Loucy (cell line): ENCODE measurements around the gene SP140L.

Source experiments
- H2AFZ ChIP-seq: fragments of 200-600 bp; sonication (generic); 2 replicates; pipeline ENCODE4 v1.6.0; 2016; ENCODE audit warnings: antibody characterized with exemption, mild to moderate bottlenecking, low read length, moderate library complexity
- H3F3A ChIP-seq: fragments of 200-600 bp; 2 replicates; pipeline ENCODE4 v1.6.0; 2016; ENCODE audit warnings: antibody characterized with exemption, low read depth, mild to moderate bottlenecking
- H3K27me3 ChIP-seq: fragments of 200-600 bp; sonication (generic); 2 replicates; pipeline ENCODE4 v1.6.1; 2014; ENCODE audit warnings: low read length, mild to moderate bottlenecking; ENCODE audit not compliant: insufficient read depth, poor library complexity, severe bottlenecking
- H3K36me3 ChIP-seq: fragments of 200-600 bp; sonication (generic); 2 replicates; pipeline ENCODE4 v1.6.1; 2016; ENCODE audit warnings: low read length; ENCODE audit not compliant: insufficient read depth
- H3K4me1 ChIP-seq: fragments of 200-600 bp; sonication (generic); 2 replicates; pipeline ENCODE4 v1.5.1; 2014; ENCODE audit warnings: low read length, mild to moderate bottlenecking; ENCODE audit not compliant: insufficient read depth, poor library complexity, severe bottlenecking
- H3K4me2 ChIP-seq: fragments of 200-600 bp; sonication (generic); 2 replicates; pipeline ENCODE4 v1.6.0; 2014; ENCODE audit warnings: antibody characterized with exemption, low read length, low read depth, mild to moderate bottlenecking; ENCODE audit not compliant: poor library complexity, severe bottlenecking
- H3K4me3 ChIP-seq: fragments of 200-600 bp; sonication (generic); 2 replicates; pipeline ENCODE4 v1.5.1; 2014; ENCODE audit warnings: low read length, mild to moderate bottlenecking, mixed read lengths; ENCODE audit not compliant: poor library complexity, severe bottlenecking
- H3K79me2 ChIP-seq: fragments of 200-600 bp; sonication (generic); 2 replicates; pipeline ENCODE4 v1.6.1; 2014; ENCODE audit warnings: low read length; ENCODE audit not compliant: insufficient read depth
- H3K9ac ChIP-seq: fragments of 200-600 bp; sonication (generic); 2 replicates; pipeline ENCODE4 v1.6.0; 2014; ENCODE audit warnings: mild to moderate bottlenecking, low read depth, low read length, moderate library complexity; ENCODE audit not compliant: poor library complexity, severe bottlenecking
- H3K9me2 ChIP-seq: fragments of 200-600 bp; sonication (generic); replicated peaks from 2 replicates; pipeline ENCODE4 v1.6.1; 2016; ENCODE audit warnings: low read depth, low read length, mixed read lengths
- H3K9me3 ChIP-seq: fragments of 200-600 bp; sonication (generic); 2 replicates; pipeline ENCODE4 v1.6.1; 2014; ENCODE audit warnings: mild to moderate bottlenecking, antibody characterized with exemption, low read length, low read depth; ENCODE audit not compliant: insufficient read depth
- H4K20me1 ChIP-seq: fragments of 200-600 bp; sonication (generic); 2 replicates; pipeline ENCODE4 v1.6.0; 2014; ENCODE audit warnings: antibody characterized with exemption, low read length, mild to moderate bottlenecking; ENCODE audit not compliant: insufficient read depth, poor library complexity, severe bottlenecking
- EZH2phosphoT487 ChIP-seq: fragments of 200-600 bp; IDR thresholded peaks from 2 replicates; pipeline ENCODE4 v1.6.1; 2018; ENCODE audit warnings: antibody characterized with exemption, mild to moderate bottlenecking, moderate library complexity, borderline replicate concordance
- TF ChIP-seq, protein P1 (sequence below): fragments of 200-600 bp; sonication (generic); conservative IDR thresholded peaks from 2 replicates; pipeline ENCODE4 v1.5.1; 2014; ENCODE audit warnings: mild to moderate bottlenecking, antibody characterized with exemption, low read length

SP140L gene

GRCh38 chr2:230419181-230419580 is 92.2 kb downstream of the SP140L start:
- TF ChIP-seq, protein P1, sequence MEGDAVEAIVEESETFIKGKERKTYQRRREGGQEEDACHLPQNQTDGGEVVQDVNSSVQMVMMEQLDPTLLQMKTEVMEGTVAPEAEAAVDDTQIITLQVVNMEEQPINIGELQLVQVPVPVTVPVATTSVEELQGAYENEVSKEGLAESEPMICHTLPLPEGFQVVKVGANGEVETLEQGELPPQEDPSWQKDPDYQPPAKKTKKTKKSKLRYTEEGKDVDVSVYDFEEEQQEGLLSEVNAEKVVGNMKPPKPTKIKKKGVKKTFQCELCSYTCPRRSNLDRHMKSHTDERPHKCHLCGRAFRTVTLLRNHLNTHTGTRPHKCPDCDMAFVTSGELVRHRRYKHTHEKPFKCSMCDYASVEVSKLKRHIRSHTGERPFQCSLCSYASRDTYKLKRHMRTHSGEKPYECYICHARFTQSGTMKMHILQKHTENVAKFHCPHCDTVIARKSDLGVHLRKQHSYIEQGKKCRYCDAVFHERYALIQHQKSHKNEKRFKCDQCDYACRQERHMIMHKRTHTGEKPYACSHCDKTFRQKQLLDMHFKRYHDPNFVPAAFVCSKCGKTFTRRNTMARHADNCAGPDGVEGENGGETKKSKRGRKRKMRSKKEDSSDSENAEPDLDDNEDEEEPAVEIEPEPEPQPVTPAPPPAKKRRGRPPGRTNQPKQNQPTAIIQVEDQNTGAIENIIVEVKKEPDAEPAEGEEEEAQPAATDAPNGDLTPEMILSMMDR = no peak
- no peak for TF ChIP-seq EZH2phosphoT487
- Histone ChIP-seq H3K36me3 (no peaks in the 10 kb centered on the region), H3F3A (no peaks in the 10 kb centered on the region), H3K9me2 (no peaks in the 10 kb centered on the region), H2AFZ (no peak overlapping the region), H3K4me3 (peak overlapping the region; percentile 81), H3K4me2 (peak overlapping the region; percentile 100), H3K9ac (peak overlapping the region; percentile 14), H3K27me3 (no peaks in the 10 kb centered on the region), H3K9me3 (no peaks in the 10 kb centered on the region), H4K20me1 (peaks cover 28% of the 10 kb centered on the region), H3K4me1 (peaks cover 68% of the 10 kb centered on the region), H3K79me2 (peaks cover 71% of the 10 kb centered on the region)

DNA sequence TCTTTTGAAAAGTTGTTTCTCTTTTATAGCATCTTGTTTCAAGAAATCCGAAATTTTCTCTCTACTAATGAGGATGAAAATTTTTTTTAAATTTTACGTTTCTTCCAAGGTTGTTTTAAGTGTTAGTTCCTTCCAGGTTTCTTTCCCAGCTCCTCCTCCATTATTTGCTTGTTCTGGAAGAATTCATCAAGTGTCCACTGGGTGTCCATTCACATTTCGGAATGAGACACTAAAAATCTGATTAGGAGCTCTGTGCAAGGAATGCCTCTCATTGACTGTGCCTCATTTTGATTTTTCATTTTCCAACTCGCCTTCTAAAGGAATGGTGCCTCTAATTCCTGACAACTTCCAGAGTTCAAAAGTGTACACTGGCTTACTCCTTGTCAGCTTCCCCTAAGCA is 95.2 kb downstream of the SP140L start:
- Histone ChIP-seq H3K9me3 (no peaks in the 10 kb centered on the region), H3K27me3 (no peaks in the 10 kb centered on the region), H3K4me1 (peaks cover 75% of the 10 kb centered on the region), H2AFZ (no peak overlapping the region), H3K36me3 (no peaks in the 10 kb centered on the region), H4K20me1 (peaks cover 32% of the 10 kb centered on the region), H3K9ac (no peak overlapping the region), H3K9me2 (no peaks in the 10 kb centered on the region), H3K79me2 (peaks cover 86% of the 10 kb centered on the region), H3F3A (no peaks in the 10 kb centered on the region), H3K4me3 (peak overlapping the region; percentile 40), H3K4me2 (peak overlapping the region; percentile 100)
- TF ChIP-seq, protein P1 = no peak
- TF ChIP-seq EZH2phosphoT487 = no peak

- Histone ChIP-seq H3K36me3 (peaks cover 4% of the 10 kb centered on the region; the same call in 1 of the 2 replicates), H3K4me1 (peaks cover 58% of the 10 kb centered on the region), H4K20me1 (peaks cover 32% of the 10 kb centered on the region), H3K9ac (no peak overlapping the region), H3K4me2 (peak overlapping the region; percentile 100), H3K79me2 (peaks cover 77% of the 10 kb centered on the region), H3K9me3 (peaks cover 1% of the 10 kb centered on the region), H3K9me2 (no peaks in the 10 kb centered on the region), H2AFZ (no peak overlapping the region), H3K27me3 (no peaks in the 10 kb centered on the region), H3F3A (no peaks in the 10 kb centered on the region), H3K4me3 (peak overlapping the region; percentile 29)
- TF ChIP-seq, protein P1 = no peak
- TF ChIP-seq EZH2phosphoT487 = no peak
These were observed 97.0 kb downstream of the SP140L start for GRCh38 chr2:230423851-230424458.
